ENCODE measurements around the gene RPS3A.
"Not testable (repeated sequence)": the region's sequence is repeated elsewhere in the genome, so short reads cannot be mapped to it uniquely, and the experiment has no call there.

RPS3A gene

DNA sequence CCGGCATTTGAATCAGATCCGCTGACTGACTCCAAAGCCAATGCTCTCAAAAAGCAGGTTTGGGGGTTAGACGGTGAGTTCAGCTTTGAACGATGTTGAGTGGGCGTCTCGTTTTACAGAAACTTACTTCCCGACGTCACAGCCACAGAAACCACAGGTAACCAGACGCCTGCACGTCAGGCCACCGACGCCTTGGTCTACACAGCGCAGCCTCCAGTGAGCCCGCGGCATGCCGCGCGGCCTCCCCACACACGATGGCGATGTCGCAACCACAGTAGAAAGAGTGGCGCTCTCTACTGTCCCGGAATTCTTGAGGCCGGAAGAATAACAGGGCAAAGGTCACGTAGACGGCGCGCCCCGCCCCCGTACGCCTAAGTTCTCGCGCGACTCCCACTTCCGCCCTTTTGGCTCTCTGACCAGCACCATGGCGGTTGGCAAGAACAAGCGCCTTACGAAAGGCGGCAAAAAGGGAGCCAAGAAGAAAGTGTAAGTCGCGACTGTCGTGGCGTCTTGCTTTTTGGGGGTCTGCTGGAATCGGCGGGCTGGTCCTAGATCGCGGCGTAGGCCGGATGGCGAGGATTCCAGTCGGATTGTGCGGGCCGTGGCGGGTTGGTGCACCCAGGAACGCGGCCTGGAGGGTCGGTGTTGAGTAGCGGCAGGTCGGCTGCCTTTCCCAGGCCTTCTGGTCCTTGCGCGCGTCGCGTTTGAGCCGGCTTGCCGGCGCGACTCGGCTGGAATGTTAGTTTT is at the start of gene RPS3A:
Gene RPS3A (plus strand): TSS at position 400 of the 747 bp plus-strand sequence. CDS start 25 bp downstream, at position 425.
- peak within 1 kb of the TSS; percentile 90 for H3K27ac ChIP-seq

DNA sequence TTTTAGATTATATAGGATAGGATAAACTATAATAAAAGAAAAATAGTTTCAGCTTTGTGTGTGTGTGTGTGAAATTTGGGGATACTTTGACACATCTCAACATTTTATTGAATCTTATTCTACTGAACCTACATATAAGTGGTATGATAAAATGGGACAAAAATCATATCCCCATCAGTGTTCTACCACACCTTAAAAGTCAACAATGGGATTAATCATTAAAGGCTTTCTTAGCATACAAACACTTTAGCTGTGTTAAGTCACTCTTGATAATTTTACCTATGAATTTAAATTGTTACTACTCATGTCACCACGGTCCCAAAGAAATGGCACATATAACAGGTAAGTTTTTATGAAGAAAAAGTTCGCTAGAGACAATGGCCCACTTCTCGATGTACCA is 46.6 kb upstream of the RPS3A start:
- H3K36me3 ChIP-seq: no peaks in the 10 kb centered on the region
- H3K4me3 ChIP-seq (ENCODE audit: low read depth, low read length): no peak overlapping the region
- H3K27me3 ChIP-seq (ENCODE audit: insufficient read depth, low read depth, severe bottlenecking): no peaks in the 10 kb centered on the region
- DNase-seq: no peak
- no peaks in the 10 kb centered on the region for H3K9me3 ChIP-seq (ENCODE audit: severe bottlenecking)
- TF ChIP-seq, protein P1, sequence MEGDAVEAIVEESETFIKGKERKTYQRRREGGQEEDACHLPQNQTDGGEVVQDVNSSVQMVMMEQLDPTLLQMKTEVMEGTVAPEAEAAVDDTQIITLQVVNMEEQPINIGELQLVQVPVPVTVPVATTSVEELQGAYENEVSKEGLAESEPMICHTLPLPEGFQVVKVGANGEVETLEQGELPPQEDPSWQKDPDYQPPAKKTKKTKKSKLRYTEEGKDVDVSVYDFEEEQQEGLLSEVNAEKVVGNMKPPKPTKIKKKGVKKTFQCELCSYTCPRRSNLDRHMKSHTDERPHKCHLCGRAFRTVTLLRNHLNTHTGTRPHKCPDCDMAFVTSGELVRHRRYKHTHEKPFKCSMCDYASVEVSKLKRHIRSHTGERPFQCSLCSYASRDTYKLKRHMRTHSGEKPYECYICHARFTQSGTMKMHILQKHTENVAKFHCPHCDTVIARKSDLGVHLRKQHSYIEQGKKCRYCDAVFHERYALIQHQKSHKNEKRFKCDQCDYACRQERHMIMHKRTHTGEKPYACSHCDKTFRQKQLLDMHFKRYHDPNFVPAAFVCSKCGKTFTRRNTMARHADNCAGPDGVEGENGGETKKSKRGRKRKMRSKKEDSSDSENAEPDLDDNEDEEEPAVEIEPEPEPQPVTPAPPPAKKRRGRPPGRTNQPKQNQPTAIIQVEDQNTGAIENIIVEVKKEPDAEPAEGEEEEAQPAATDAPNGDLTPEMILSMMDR (IDR thresholded peaks at IDR 0.05; ENCODE audit: low read depth, low read length): no peak
- H3K27ac ChIP-seq: no peak overlapping the region

More for the DNA sequence above, at the start of gene RPS3A:
- Histone ChIP-seq H3K27me3 (ENCODE audit: insufficient read depth, low read depth, severe bottlenecking) (no peaks in the 10 kb centered on the region), H3K36me3 (peaks cover 47% of the 10 kb centered on the region), H3K9me3 (ENCODE audit: severe bottlenecking) (no peaks in the 10 kb centered on the region), H3K4me3 (ENCODE audit: low read depth, low read length) (peak within 1 kb of the TSS; percentile 73)
- TF ChIP-seq, protein P1 (IDR thresholded peaks at IDR 0.05; ENCODE audit: low read depth, low read length): peak; percentile 98
- peak; percentile 98 for DNase-seq

DNA sequence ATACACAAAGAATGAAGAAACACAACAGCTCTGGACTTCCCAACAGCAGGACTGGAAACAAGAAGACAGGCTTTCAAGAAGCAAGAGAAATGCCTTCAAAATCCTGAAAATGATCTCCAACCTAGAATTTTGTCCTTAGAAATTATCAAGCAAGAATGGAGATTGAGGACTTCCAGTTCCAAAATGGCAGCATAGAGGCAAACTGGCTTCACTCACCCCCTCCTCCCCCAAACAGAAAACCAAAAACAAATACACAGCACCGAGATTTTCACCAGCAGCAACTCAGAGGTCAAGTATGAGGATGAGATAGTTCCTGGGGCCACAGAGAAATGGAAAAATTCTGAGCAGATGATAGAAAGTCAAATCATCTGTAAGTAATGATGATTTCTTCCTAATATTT is 43.9 kb upstream of the RPS3A start:
- TF ChIP-seq, protein P1 (IDR thresholded peaks at IDR 0.05; ENCODE audit: low read depth, low read length): no peak
- Histone ChIP-seq H3K27me3 (ENCODE audit: insufficient read depth, low read depth, severe bottlenecking) (no peaks in the 10 kb centered on the region), H3K4me3 (ENCODE audit: low read depth, low read length) (no peak overlapping the region), H3K27ac (no peak overlapping the region), H3K9me3 (ENCODE audit: severe bottlenecking) (no peaks in the 10 kb centered on the region), H3K36me3 (no peaks in the 10 kb centered on the region)
- DNase-seq: no peak

DNA sequence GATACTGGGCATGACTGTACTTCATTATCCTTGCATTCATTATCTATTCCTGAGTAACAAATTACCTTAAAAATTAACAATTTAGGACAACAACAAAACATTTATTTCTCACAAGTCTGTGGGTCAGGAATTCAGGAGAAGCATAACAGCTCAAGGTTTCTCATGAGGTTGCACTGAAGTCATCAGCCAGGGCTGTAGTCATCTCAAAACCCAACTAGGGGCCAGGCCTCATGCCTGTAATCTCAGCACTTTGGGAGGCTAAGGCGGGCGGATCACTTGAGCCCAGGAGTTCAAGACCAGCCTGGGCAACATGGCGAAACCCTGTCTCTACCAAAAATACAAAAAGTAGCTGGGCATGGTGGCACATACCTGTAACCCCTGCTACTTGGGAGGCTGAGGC is 36.3 kb upstream of the RPS3A start:
- DNase-seq; H3K9me3 ChIP-seq (ENCODE audit: severe bottlenecking); H3K4me3 ChIP-seq (ENCODE audit: low read depth, low read length); H3K36me3 ChIP-seq; H3K27me3 ChIP-seq (ENCODE audit: insufficient read depth, low read depth, severe bottlenecking); H3K27ac ChIP-seq: not testable (repeated sequence)

DNA sequence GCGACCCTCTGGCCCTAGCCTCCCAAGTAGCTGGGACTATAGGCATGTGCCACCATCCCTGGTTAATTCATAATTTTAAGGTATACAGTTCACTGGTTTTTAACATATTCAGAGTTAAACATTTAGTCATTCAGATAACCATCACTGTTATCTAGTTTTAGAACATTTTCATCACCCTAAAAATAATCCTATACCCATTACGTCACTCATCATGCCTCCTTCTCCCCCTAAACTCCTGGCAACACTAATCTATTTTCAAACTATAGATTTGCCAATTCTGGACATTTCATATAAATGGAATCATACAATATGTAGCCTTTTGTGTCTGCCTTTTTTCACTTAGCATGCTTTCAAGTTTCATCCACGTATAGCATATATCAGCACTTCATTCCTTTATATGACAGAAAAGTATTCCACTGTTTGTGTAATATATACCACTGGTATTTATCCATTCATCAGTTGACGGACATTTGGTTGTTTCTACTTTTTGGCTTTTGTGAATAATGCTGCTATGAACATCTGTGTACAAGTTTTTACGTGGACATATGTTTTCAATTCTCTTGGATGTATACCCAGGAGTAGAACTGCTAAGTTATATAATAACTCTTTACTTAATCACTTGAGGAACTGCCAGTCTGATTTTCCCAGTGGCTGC is 32.0 kb upstream of the RPS3A start:
- no peak for DNase-seq
- Histone ChIP-seq H3K4me3 (ENCODE audit: low read depth, low read length) (no peak overlapping the region), H3K27ac (no peak overlapping the region), H3K36me3 (no peaks in the 10 kb centered on the region), H3K27me3 (ENCODE audit: insufficient read depth, low read depth, severe bottlenecking) (no peaks in the 10 kb centered on the region), H3K9me3 (ENCODE audit: severe bottlenecking) (no peaks in the 10 kb centered on the region)
- TF ChIP-seq, protein P1 (IDR thresholded peaks at IDR 0.05; ENCODE audit: low read depth, low read length): no peak

DNA sequence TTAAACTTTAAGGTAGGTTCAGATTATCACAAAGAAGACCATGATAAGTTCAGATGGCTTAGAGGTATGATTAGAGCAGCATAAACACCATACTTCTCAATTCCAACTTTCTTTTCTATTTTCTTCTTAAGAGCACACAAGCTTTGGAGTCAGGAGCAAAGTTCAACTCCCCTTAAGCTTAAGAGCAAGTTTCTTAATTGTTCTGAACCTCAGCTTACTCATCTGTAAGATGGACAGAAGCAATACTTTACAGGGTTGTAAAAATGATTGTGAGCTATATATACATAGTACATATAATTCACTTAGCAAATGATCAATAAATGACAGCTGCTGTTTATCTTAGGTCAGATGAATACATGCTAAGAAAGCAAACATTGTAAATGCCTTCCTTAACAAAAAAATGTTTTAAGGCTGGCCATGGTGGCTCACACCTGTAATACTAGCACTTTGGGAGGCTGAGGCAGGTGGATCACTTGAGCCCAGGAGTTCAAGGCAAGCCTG is 25.0 kb upstream of the RPS3A start:
- no peak for DNase-seq
- Histone ChIP-seq H3K36me3 (no peaks in the 10 kb centered on the region), H3K27me3 (ENCODE audit: insufficient read depth, low read depth, severe bottlenecking) (no peaks in the 10 kb centered on the region), H3K27ac (no peak overlapping the region), H3K9me3 (ENCODE audit: severe bottlenecking) (no peaks in the 10 kb centered on the region), H3K4me3 (ENCODE audit: low read depth, low read length) (no peak overlapping the region)
- TF ChIP-seq, protein P1 (IDR thresholded peaks at IDR 0.05; ENCODE audit: low read depth, low read length): no peak

DNA sequence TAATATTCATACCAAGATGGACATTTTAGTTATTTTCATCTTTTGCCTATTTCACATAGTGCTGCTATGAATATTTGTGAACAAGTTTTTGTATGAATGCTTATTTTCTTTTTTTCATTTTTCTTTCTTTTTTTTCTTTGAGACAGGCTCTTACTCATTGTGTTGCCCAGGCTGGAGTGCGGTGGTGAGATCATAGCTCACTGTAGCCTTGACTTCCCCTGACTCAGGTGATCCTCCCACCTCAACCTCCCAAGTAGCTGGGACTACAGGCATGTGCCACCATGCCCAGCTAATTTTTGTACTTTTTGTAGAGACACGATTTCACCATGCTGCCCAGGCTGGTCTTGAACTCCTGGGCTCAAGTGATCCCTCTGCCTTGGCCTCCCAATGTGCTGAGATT is 21.4 kb upstream of the RPS3A start:
- not testable (repeated sequence) for H3K27me3 ChIP-seq (ENCODE audit: insufficient read depth, low read depth, severe bottlenecking); H3K27ac ChIP-seq; H3K4me3 ChIP-seq (ENCODE audit: low read depth, low read length); H3K36me3 ChIP-seq; H3K9me3 ChIP-seq (ENCODE audit: severe bottlenecking); DNase-seq
